PFSK-1 (cell line): ENCODE results near the gene ST7.

Source experiments
- FOXP2 ChIP-seq: optimal IDR thresholded peaks from 2 replicates; pipeline ENCODE3; 2011; ENCODE audit warnings: borderline replicate concordance, control low read depth, inconsistent platforms; ENCODE audit not compliant: insufficient read depth; ENCODE audit errors: extremely low read length, extremely low read depth
- POLR2AphosphoS5 ChIP-seq: IDR thresholded peaks from 2 replicates; pipeline ENCODE4 v1.6.1; 2012; ENCODE audit warnings: low read depth, mild to moderate bottlenecking, control low read depth, low read length, moderate library complexity
- REST ChIP-seq, 2 experiments: IDR thresholded peaks; 2 replicates each; pipeline versions ENCODE4 v1.6.1 to v1.8.0; 2011 to 2012; ENCODE audit warnings: low read depth in 2 of 2, low read length in 2 of 2, control low read depth in 1 of 2, inconsistent platforms in 1 of 2, mild to moderate bottlenecking in 1 of 2, moderate library complexity in 1 of 2; ENCODE audit not compliant: insufficient read depth in 1 of 2
- SIN3A ChIP-seq: IDR thresholded peaks from 2 replicates; pipeline ENCODE4 v1.6.1; 2012; ENCODE audit warnings: mild to moderate bottlenecking, low read length, moderate library complexity, borderline replicate concordance; ENCODE audit not compliant: insufficient read depth
- TAF1 ChIP-seq: IDR thresholded peaks from 2 replicates; pipeline ENCODE4 v1.6.1; 2012; ENCODE audit warnings: low read length, control low read depth, borderline replicate concordance; ENCODE audit not compliant: insufficient read depth

Gene ST7

GRCh38 chr7:117066668-117067067 lies 113.4 kb downstream of the ST7 start:
- TF ChIP-seq POLR2AphosphoS5 (no peak), FOXP2 (no peak), SIN3A (no peak), REST (IDR thresholded peaks at IDR 0.05; ENCODE audit: insufficient read depth in 1 of 2, low read depth in 2 of 2, low read length in 2 of 2) (no peak), TAF1 (no peak)

GRCh38 chr7:117067340-117067739 lies 114.0 kb downstream of the ST7 start:
- TF ChIP-seq SIN3A (no peak), FOXP2 (no peak), TAF1 (no peak), POLR2AphosphoS5 (no peak), REST (IDR thresholded peaks at IDR 0.05; ENCODE audit: insufficient read depth in 1 of 2, low read depth in 2 of 2, low read length in 2 of 2) (no peak)

GRCh38 chr7:117068511-117069145 lies 115.3 kb downstream of the ST7 start:
- no peak for TF ChIP-seq TAF1

GRCh38 chr7:117069379-117069778 lies 116.1 kb downstream of the ST7 start:
- TF ChIP-seq REST (IDR thresholded peaks at IDR 0.05; ENCODE audit: insufficient read depth in 1 of 2, low read depth in 2 of 2, low read length in 2 of 2) (no peak), FOXP2 (no peak), SIN3A (no peak), POLR2AphosphoS5 (no peak), TAF1 (no peak)

GRCh38 chr7:117071551-117071950 lies 118.2 kb downstream of the ST7 start:
- TF ChIP-seq REST (IDR thresholded peaks at IDR 0.05; ENCODE audit: insufficient read depth in 1 of 2, low read depth in 2 of 2, low read length in 2 of 2) = no peak
- no peak for TF ChIP-seq TAF1
- no peak for TF ChIP-seq POLR2AphosphoS5
- no peak for TF ChIP-seq SIN3A
- no peak for TF ChIP-seq FOXP2
